ENCODE measurements around the gene ENHO. TPM values are rescaled to one million over a fixed set of nuclear protein-coding genes. Genes with fewer than 3 reads are reported as not detected.
"Not testable (repeated sequence)": the region's sequence is repeated elsewhere in the genome, so short reads cannot be mapped to it uniquely, and the experiment has no call there.

The ENHO gene
- total RNA-seq, 1 donor from 2014 or later, result 0.96 TPM

- Mint-ChIP-seq H3K4me1 (no peaks in the 10 kb centered on the region), H3K36me3 (no peaks in the 10 kb centered on the region), H3K9me3 (no peaks in the 10 kb centered on the region), H3K27ac (no peak overlapping the region), H3K4me3 (no peak overlapping the region), H3K27me3 (ENCODE audit: low read depth) (peaks cover 49% of the 10 kb centered on the region)
- DNase-seq (ENCODE audit: low spot score in 2 of 2, unreplicated experiment in 2 of 2), result no peak
- TF ChIP-seq CTCF (IDR thresholded peaks at IDR 0.05; ENCODE audit: unreplicated experiment), result no peak
Observed at GRCh38 chr9:34540827-34541226, 18.0 kb upstream of the ENHO start.

- no peak for DNase-seq (ENCODE audit: low spot score in 2 of 2, unreplicated experiment in 2 of 2)
- H3K27me3 Mint-ChIP-seq (ENCODE audit: low read depth), result peaks cover 58% of the 10 kb centered on the region
Observed at GRCh38 chr9:34536685-34537084, 13.9 kb upstream of the ENHO start.

DNA sequence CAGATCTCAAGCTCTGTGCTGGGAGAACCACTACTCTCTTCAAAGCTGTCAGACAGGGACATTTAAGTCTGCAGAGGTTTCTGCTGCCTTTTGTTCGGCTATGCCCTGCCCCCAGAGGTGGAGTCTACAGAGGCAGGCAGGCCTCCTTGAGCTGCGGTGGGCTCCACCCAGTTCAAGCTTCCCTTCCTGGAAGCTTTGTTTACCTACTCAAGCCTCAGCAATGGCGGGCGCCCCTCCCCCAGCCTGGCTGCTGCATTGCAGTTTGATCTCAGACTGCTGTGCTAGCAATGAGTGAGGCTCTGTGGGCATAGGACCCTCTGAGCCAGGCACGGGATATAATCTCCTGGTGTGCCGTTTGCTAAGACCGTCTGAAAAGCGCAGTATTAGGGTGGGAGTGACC lies 9.3 kb upstream of the ENHO start:
- H3K27me3 Mint-ChIP-seq (ENCODE audit: low read depth), result peaks cover 78% of the 10 kb centered on the region
- not testable (repeated sequence) for DNase-seq (ENCODE audit: low spot score in 2 of 2, unreplicated experiment in 2 of 2); H3K36me3 Mint-ChIP-seq; H3K4me3 Mint-ChIP-seq; H3K4me1 Mint-ChIP-seq; H3K27ac Mint-ChIP-seq; H3K9me3 Mint-ChIP-seq

More at GRCh38 chr9:34536685-34537084, 13.9 kb upstream of the ENHO start:
- no peak overlapping the region for H3K4me3 Mint-ChIP-seq
- H3K36me3 Mint-ChIP-seq, result no peaks in the 10 kb centered on the region
- no peak for TF ChIP-seq CTCF (IDR thresholded peaks at IDR 0.05; ENCODE audit: unreplicated experiment)
- no peak overlapping the region for H3K27ac Mint-ChIP-seq
- H3K4me1 Mint-ChIP-seq, result no peaks in the 10 kb centered on the region
- no peaks in the 10 kb centered on the region for H3K9me3 Mint-ChIP-seq

DNA sequence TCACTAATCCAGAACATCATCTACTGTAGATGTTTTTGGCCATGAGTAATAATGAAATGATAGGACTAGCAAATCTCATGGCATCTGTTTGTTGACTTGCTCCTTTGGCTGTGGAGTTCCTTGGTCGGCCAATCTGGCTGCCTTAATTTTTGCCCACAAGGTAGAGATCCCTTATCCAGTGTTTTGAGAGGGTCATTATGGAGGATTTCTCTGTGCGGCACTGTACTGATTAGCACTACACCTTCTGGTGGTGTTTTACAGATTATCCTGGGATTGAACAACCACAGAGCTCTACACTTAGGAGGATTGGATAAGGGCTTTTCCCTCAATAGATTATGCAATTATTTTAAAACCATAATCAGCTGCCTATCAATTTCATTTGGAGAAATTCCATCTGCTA lies 3.2 kb upstream of the ENHO start:
- Mint-ChIP-seq H3K36me3 (no peaks in the 10 kb centered on the region), H3K9me3 (no peaks in the 10 kb centered on the region), H3K4me1 (no peaks in the 10 kb centered on the region), H3K27ac (no peak overlapping the region), H3K4me3 (no peak overlapping the region), H3K27me3 (ENCODE audit: low read depth) (peaks cover 68% of the 10 kb centered on the region)
- DNase-seq (ENCODE audit: low spot score in 2 of 2, unreplicated experiment in 2 of 2), result no peak
- TF ChIP-seq CTCF (IDR thresholded peaks at IDR 0.05; ENCODE audit: unreplicated experiment), result no peak

- H3K36me3 Mint-ChIP-seq, result no peaks in the 10 kb centered on the region
- no peak for TF ChIP-seq CTCF (IDR thresholded peaks at IDR 0.05; ENCODE audit: unreplicated experiment)
- no peak overlapping the region for H3K4me3 Mint-ChIP-seq
- H3K9me3 Mint-ChIP-seq, result no peaks in the 10 kb centered on the region
- peaks cover 67% of the 10 kb centered on the region for H3K27me3 Mint-ChIP-seq (ENCODE audit: low read depth)
- H3K27ac Mint-ChIP-seq, result no peak overlapping the region
- DNase-seq (ENCODE audit: low spot score in 2 of 2, unreplicated experiment in 2 of 2), result no peak
- H3K4me1 Mint-ChIP-seq, result no peaks in the 10 kb centered on the region
Observed at GRCh38 chr9:34524349-34524748, 1.6 kb upstream of the ENHO start.

GRCh38 chr9:34522091-34522887 lies 501 bp downstream of the ENHO start:
- no peak for DNase-seq (ENCODE audit: low spot score in 2 of 2, unreplicated experiment in 2 of 2)
- peak overlapping the region; percentile 62 for H3K4me3 Mint-ChIP-seq
- H3K27me3 Mint-ChIP-seq (ENCODE audit: low read depth), result peaks cover 66% of the 10 kb centered on the region
- no peaks in the 10 kb centered on the region for H3K9me3 Mint-ChIP-seq
- no peak for TF ChIP-seq CTCF (IDR thresholded peaks at IDR 0.05; ENCODE audit: unreplicated experiment)
- H3K36me3 Mint-ChIP-seq, result no peaks in the 10 kb centered on the region
- H3K27ac Mint-ChIP-seq, result no peak overlapping the region
- H3K4me1 Mint-ChIP-seq, result no peaks in the 10 kb centered on the region
